LNCAP (cell line): ENCODE measurements around the gene CAMKMT.

ENCODE experiments used
- TF ChIP-seq, protein P1 (sequence below): fragments of 450-650 bp; IDR thresholded peaks from 2 replicates; pipeline ENCODE4 v1.5.1; 2017; ENCODE audit warnings: mild to moderate bottlenecking

CAMKMT gene

DNA sequence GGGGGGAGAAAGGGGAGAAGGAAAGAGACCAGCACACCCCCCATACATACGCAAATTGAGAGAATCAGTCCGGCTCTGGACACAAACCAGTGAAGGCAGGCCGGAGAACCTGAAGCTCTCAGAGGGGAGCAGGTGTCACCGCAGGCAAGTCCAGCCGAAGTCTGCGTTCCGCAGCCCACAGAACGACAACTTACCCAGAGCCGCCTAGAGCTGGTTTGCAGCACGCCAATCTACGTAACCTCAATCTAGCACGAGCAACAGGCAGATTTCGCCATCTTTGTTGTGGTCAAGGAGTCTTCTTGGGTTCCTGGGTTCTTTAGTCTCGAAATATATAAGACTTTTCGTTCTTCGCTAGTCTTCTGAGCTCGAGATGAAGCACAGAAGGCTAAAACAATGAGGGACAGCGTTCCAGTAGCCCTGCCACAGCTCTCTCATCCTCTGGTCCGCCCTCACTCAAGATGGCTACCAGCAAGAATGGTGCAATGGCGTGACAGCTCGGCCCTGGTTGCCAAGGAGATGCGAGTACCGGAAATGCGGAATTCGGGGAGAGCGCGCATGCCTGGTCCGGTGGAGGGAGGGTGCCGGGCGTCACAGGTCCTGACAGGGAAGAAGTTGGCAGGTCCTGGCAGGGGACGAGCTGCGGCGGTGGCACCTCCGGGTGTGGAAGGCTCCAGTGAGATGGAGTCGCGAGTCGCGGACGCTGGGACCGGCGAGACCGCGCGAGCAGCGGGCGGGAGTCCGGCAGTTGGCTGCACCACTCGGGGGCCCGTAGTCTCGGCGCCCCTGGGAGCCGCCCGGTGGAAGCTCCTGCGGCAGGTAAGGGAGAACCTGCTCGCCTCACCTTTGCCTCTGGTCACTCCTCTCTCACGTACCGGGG, at the start of gene CAMKMT, which contains the start of gene PREPL:
CAMKMT (plus strand) TSS at position 618 of the 877 bp plus-strand sequence.
PREPL (minus strand) TSS at position 165 of the 877 bp plus-strand sequence. CDS start 15,152 bp downstream, outside the sequence.
- TF ChIP-seq, protein P1, sequence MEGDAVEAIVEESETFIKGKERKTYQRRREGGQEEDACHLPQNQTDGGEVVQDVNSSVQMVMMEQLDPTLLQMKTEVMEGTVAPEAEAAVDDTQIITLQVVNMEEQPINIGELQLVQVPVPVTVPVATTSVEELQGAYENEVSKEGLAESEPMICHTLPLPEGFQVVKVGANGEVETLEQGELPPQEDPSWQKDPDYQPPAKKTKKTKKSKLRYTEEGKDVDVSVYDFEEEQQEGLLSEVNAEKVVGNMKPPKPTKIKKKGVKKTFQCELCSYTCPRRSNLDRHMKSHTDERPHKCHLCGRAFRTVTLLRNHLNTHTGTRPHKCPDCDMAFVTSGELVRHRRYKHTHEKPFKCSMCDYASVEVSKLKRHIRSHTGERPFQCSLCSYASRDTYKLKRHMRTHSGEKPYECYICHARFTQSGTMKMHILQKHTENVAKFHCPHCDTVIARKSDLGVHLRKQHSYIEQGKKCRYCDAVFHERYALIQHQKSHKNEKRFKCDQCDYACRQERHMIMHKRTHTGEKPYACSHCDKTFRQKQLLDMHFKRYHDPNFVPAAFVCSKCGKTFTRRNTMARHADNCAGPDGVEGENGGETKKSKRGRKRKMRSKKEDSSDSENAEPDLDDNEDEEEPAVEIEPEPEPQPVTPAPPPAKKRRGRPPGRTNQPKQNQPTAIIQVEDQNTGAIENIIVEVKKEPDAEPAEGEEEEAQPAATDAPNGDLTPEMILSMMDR = no peak

- TF ChIP-seq, protein P1 = no peak
Observed at GRCh38 chr2:44314362-44314761, 47.4 kb upstream of the CAMKMT start.

GRCh38 chr2:44315945-44316344, 45.8 kb upstream of the CAMKMT start:
- TF ChIP-seq, protein P1 = no peak

DNA sequence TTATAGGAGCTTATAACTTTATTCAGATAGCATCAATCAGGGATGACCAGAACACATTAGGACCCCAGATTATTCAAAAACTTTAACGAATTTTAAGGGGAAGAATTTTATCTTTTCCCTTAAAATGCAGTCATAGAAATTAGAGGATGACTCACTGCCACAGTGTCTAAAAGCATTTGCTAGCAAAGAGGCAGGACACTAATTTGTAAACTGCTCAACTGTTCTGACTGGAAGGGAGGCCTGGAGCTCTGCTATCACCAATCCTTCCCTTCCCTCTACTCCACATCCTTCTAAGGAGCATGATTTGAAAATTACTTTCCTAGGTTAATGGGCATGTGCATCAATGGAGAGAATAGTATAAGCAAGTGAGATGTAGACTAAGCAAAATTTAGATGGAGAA, 40.9 kb upstream of the CAMKMT start:
- TF ChIP-seq, protein P1 = no peak

- TF ChIP-seq, protein P1 = no peak
Observed at GRCh38 chr2:44321360-44321759, 40.4 kb upstream of the CAMKMT start.

- TF ChIP-seq, protein P1 = no peak
Observed at GRCh38 chr2:44324971-44325426, 36.7 kb upstream of the CAMKMT start.

DNA sequence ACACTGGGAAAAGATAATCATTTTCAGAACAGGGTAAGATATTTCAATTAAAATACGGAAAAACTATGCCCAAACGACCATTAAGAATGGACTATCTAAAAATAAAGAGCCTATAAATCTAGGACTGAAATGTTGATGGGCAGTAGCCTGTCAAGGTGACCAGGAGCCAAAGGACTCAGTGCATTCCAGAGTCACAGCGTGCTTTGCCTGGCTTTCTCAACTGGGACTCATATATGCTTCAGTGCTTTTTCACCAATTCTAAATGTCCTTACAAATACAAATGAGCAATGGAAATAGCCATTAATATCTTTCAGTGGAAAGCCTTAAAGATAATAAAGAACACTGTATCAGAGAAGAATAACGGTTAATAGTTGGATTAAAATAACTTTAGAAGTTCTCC, 35.9 kb upstream of the CAMKMT start:
- TF ChIP-seq, protein P1 = no peak
